Cardiac fibroblast (primary cell): ENCODE data around the gene SPSB2.

Experiments
- DNase-seq, 2 donors: peaks; one replicate each; pipeline versions ENCODE4 v3.0.0 to v3.0.0-alpha.2; 2010; ENCODE audit warnings: low read depth in 2 of 2
- H3K4me3 ChIP-seq, 2 donors: replicated peaks in 1 of 2; 1 replicate in 1 of 2; 2 replicates in 1 of 2; pipeline ENCODE4 v1.5.1; 2011; ENCODE audit warnings: low read depth in 2 of 2, low read length in 2 of 2, mild to moderate bottlenecking in 2 of 2, moderate library complexity in 1 of 2
- TF ChIP-seq, protein P1 (sequence below): IDR thresholded peaks from one replicate; pipeline ENCODE4 v1.5.1; 2011; ENCODE audit warnings: low read depth, mild to moderate bottlenecking, low read length, inconsistent platforms

Gene SPSB2, protein sequence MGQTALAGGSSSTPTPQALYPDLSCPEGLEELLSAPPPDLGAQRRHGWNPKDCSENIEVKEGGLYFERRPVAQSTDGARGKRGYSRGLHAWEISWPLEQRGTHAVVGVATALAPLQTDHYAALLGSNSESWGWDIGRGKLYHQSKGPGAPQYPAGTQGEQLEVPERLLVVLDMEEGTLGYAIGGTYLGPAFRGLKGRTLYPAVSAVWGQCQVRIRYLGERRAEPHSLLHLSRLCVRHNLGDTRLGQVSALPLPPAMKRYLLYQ

DNA sequence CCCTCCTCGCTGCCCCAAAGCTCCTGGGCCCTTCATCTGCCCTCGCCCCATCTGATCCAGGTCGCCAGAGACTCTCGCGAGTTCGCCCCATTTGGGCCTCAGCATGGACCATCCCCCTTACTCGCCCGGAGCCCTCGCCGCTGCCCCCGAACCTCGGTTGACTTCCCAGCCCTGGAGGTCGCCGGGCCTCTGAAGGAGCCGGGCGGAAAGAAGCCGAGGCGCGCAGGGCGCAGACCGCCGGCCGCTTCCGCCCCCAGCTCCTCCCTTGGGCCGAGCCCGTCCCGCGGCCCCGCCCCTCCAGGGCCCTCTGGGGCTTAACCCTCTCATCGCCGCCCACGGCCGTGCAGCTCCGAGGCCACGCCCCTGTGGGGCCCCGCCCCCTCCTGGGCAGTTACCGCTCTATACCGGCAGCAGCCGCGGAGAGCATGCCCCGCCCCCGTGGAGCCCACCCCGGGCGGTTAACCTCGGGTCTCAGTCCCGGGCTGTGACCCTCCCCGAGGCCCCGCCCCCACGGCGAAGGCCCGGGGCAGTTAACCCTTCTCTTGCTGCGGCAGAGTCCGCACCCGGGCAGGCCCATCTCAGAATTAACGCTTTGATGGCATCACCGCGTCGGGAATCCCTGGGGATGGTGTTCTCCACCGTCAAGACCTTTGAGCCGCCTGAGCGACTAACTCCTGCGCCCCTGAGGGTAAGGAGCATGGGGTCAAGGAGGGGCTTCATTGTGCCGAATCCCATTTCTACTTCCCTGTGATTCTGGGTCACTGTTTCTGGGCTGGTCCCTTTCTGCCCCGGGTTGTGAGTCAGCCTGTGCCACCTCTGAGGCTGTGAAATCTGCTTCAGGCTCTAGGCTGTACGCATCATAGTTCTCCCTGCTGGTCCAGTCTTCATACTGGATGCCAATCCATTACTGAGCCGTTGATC is at the start of gene SPSB2:
TSS of gene SPSB2 (minus strand) at position 210 of the 921 bp plus-strand sequence. CDS start 402 bp downstream, outside the sequence.
- peak; percentile 94 to 98 for DNase-seq
- H3K4me3 ChIP-seq: peak within 1 kb of the TSS; percentile 78 to 86
- TF ChIP-seq, protein P1, sequence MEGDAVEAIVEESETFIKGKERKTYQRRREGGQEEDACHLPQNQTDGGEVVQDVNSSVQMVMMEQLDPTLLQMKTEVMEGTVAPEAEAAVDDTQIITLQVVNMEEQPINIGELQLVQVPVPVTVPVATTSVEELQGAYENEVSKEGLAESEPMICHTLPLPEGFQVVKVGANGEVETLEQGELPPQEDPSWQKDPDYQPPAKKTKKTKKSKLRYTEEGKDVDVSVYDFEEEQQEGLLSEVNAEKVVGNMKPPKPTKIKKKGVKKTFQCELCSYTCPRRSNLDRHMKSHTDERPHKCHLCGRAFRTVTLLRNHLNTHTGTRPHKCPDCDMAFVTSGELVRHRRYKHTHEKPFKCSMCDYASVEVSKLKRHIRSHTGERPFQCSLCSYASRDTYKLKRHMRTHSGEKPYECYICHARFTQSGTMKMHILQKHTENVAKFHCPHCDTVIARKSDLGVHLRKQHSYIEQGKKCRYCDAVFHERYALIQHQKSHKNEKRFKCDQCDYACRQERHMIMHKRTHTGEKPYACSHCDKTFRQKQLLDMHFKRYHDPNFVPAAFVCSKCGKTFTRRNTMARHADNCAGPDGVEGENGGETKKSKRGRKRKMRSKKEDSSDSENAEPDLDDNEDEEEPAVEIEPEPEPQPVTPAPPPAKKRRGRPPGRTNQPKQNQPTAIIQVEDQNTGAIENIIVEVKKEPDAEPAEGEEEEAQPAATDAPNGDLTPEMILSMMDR: no peak

DNA sequence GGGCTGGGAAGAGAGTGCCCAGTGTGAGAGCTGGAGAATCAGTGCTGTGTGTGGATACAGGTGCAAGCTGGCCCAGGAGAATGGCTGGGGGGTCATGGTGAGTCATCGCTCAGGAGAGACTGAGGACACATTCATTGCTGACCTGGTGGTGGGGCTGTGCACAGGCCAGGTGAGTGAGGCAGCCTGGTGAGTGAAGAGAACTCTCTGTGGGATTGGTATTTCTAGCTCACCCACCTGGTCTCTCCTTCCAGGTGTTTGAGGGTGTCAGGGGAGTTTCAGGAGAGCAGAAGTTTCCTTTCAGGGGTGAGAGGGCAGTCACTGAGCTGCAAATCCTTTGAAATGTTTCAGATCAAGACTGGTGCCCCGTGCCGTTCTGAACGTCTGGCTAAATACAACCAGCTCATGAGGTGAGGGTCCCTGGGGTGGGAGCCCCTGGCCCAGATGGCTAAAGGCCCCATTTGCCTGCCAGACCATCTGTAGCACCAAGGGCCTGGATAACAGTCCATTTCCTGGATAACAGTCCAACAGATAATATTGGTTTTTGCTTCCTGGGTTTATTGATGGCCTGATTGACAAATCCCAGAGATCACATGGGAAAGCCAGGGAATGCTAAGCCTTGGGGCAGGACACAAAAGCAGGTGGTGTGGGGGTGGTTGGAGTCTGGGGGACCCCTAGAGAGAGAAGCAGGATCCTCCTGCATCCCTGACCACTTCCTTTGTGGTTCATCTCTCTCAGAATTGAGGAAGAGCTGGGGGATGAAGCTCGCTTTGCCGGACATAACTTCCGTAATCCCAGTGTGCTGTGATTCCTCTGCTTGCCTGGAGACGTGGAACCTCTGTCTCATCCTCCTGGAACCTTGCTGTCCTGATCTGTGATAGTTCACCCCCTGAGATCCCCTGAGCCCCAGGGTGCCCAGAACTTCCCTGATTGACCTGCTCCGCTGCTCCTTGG is 49.2 kb upstream of the SPSB2 start:
- H3K4me3 ChIP-seq: no peak overlapping the region
- TF ChIP-seq, protein P1: no peak
- DNase-seq: no peak

DNA sequence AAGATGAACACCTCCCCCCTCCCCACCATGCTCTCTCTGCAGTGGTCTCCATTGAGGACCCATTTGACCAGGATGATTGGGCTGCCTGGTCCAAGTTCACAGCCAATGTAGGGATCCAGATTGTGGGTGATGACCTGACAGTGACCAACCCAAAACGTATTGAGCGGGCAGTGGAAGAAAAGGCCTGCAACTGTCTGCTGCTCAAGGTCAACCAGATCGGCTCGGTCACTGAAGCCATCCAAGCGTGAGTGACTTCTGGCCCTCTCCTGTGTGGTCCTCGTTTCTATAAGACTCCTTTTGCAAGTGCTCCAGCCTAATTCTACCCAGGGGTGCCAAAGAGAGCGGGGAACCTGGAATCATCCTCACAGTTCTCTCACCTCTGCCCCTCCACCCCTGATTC is 48.4 kb upstream of the SPSB2 start:
- no peak for DNase-seq
- no peak overlapping the region for H3K4me3 ChIP-seq
- TF ChIP-seq, protein P1: no peak

DNA sequence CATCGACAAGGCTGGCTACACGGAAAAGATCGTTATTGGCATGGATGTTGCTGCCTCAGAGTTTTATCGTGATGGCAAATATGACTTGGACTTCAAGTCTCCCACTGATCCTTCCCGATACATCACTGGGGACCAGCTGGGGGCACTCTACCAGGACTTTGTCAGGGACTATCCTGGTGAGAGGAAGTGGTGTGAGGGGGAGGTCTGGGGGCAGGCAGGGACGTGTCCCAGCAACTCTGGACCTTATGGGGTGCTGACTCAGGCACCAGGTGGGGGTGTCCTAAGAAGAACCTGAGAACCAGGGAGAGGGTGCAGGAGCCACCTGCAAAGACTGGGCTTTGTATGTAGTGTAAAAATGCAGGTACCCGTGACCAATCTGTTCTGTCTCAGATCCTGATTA is 46.5 kb upstream of the SPSB2 start:
- H3K4me3 ChIP-seq: no peak overlapping the region
- TF ChIP-seq, protein P1: no peak

DNA sequence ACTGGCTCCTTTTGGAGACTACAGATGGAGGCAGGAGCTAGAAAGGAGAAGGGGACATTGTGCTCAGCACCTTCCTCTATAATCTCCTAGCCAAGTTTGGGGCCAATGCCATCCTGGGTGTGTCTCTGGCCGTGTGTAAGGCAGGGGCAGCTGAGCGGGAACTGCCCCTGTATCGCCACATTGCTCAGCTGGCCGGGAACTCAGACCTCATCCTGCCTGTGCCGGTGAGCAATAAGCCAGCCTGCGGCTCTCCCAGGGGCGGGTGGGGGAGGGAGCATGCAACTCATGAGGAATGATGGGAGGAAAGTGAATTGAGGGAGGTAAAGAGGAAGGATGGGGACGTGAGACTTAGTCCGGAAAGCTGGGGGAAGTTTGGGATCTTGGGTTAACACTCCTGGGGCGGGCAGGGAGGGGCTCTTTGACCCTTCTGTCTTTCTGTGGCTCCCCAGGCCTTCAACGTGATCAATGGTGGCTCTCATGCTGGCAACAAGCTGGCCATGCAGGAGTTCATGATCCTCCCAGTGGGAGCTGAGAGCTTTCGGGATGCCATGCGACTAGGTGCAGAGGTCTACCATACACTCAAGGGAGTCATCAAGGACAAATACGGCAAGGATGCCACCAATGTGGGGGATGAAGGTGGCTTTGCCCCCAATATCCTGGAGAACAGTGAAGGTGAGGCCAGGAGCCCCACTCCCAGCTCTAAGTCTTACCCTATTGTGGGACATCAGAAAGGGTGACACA is 44.6 kb upstream of the SPSB2 start:
- TF ChIP-seq, protein P1: no peak

More for the DNA sequence above, 46.5 kb upstream of the SPSB2 start:
- no peak for DNase-seq

More for the DNA sequence above, 44.6 kb upstream of the SPSB2 start:
- no peak overlapping the region for H3K4me3 ChIP-seq
- peak in 1 of 2 donors; percentile 62 for DNase-seq
